ENCODE data around the gene BTRC. TPM values are rescaled to one million over a fixed set of nuclear protein-coding genes. Genes with fewer than 3 reads are reported as not detected.

The BTRC gene
- total and polyA plus RNA-seq, 2 donors (not counting 3 experiments of a cell fraction or from before 2014, with no cell fraction given), result 11.6 to 18.5 TPM

GRCh38 chr10:101558671-101559595, 205.0 kb downstream of the BTRC start:
- Histone ChIP-seq H3K9me1 (replicated peaks; ENCODE audit: control insufficient read depth, extremely low read depth, insufficient read depth, low read length) (no peaks in the 10 kb centered on the region), H3K27me3 (ENCODE audit: control insufficient read depth in 2 of 2, insufficient read depth in 2 of 2, low read length in 2 of 2) (no peaks in the 10 kb centered on the region), H4K20me1 (replicated peaks; ENCODE audit: control insufficient read depth, extremely low read depth, insufficient read depth, low read length) (no peaks in the 10 kb centered on the region), H3K9me3 (replicated peaks; ENCODE audit: control insufficient read depth, insufficient read depth, low read length) (no peaks in the 10 kb centered on the region), H3K4me3 (replicated peaks in 1 of 3; ENCODE audit: insufficient read depth in 1 of 3, low read depth in 1 of 3, low read length in 3 of 3) (no peak overlapping the region), H2AFZ (ENCODE audit: low read depth, low read length) (no peak overlapping the region), H3K4me1 (ENCODE audit: control insufficient read depth, extremely low read depth, insufficient read depth, low read length) (no peaks in the 10 kb centered on the region), H3K4me2 (ENCODE audit: insufficient read depth, low read length) (no peak overlapping the region), H3K9ac (replicated peaks; ENCODE audit: extremely low read depth, insufficient read depth, low read length) (no peak overlapping the region), H3K79me2 (ENCODE audit: control insufficient read depth, insufficient read depth, low read length) (no peaks in the 10 kb centered on the region), H3K27ac (ENCODE audit: insufficient read depth, low read depth, low read length) (no peak overlapping the region), H3K36me3 (ENCODE audit: control insufficient read depth in 2 of 2, extremely low read depth in 1 of 2, insufficient read depth in 2 of 2, low read length in 2 of 2) (peaks cover 0 to 3% of the 10 kb centered on the region in 2 experiments)
- BruUV-seq (replicated peaks), result no TSS peak
- POLR2A ChIA-PET, result no interaction called here
- DNase-seq (ENCODE audit: low read depth, low spot score) (no peak), FAIRE-seq (no peak)
- no peak for TF ChIP-seq EZH2 (IDR thresholded peaks at IDR 0.05; ENCODE audit: borderline replicate concordance, low read depth, low read length, severe bottlenecking)
- TF ChIP-seq CTCF (IDR thresholded peaks at IDR 0.05; ENCODE audit: extremely low read depth in 1 of 2, insufficient read depth in 1 of 2, low read depth in 1 of 2, low read length in 2 of 2), result no peak
- TF ChIP-seq JUN (IDR thresholded peaks at IDR 0.05; ENCODE audit: borderline replicate concordance, insufficient read depth, insufficient read length, low read depth), result no peak
- no peak for TF ChIP-seq MYC (IDR thresholded peaks at IDR 0.05; ENCODE audit: low read depth, low read length)
- no peak for TF ChIP-seq GATA2 (IDR thresholded peaks at IDR 0.05; ENCODE audit: insufficient read depth, insufficient read length, low read depth, low read length)
- TF ChIP-seq POLR2A (IDR thresholded peaks at IDR 0.05; ENCODE audit: low read depth, low read length), result no peak
- intact Hi-C loops (cut with micrococcal nuclease), result no loop called here
- CTCF ChIA-PET, result interaction anchor here (0.9 to 1.6 kb wide), 4 partner anchors 92 to 268 kb away, joined by 3 to 6 read pairs (median 4); no protein-coding TSS in a partner anchor
- dilution Hi-C loops (cut with MboI; ENCODE audit: extremely low pct_ligation_motif_present, low sequenced_read_pairs), result no loop called here
